D341Med (cell line): ENCODE data around the gene CDH15.
"Not testable (repeated sequence)": the region's sequence is repeated elsewhere in the genome, so short reads cannot be mapped to it uniquely, and the experiment has no call there.

Source experiments
- DNase-seq: peaks from one replicate; pipeline ENCODE4 v3.0.0; 2012; ENCODE audit warnings: low spot score

The CDH15 gene

GRCh38 chr16:89187770-89188392 lies 16.3 kb downstream of the CDH15 start:
- DNase-seq = no peak

GRCh38 chr16:89188471-89189357 lies 17.2 kb downstream of the CDH15 start:
- not testable (repeated sequence) for DNase-seq

GRCh38 chr16:89189358-89190025 lies 17.9 kb downstream of the CDH15 start:
- no peak for DNase-seq

- no peak for DNase-seq
These were observed 18.8 kb downstream of the CDH15 start for GRCh38 chr16:89190150-89190958.

GRCh38 chr16:89191033-89191900 lies 19.7 kb downstream of the CDH15 start:
- DNase-seq = no peak

- DNase-seq = no peak
These were observed 20.3 kb downstream of the CDH15 start for GRCh38 chr16:89191901-89192185.

- DNase-seq = not testable (repeated sequence)
These were observed 20.8 kb downstream of the CDH15 start for GRCh38 chr16:89192186-89192955.

- no peak for DNase-seq
These were observed 21.5 kb downstream of the CDH15 start for GRCh38 chr16:89192956-89193575.

- no peak for DNase-seq
These were observed 22.2 kb downstream of the CDH15 start for GRCh38 chr16:89193576-89194293.

- no peak for DNase-seq
These were observed 23.1 kb downstream of the CDH15 start for GRCh38 chr16:89194340-89195311.

- no peak for DNase-seq
These were observed 24.1 kb downstream of the CDH15 start for GRCh38 chr16:89195521-89196171.

GRCh38 chr16:89197033-89197632 lies 25.6 kb downstream of the CDH15 start:
- no peak for DNase-seq

- DNase-seq = no peak
These were observed 26.3 kb downstream of the CDH15 start for GRCh38 chr16:89197633-89198416.

- DNase-seq = peak; percentile 11
These were observed 27.1 kb downstream of the CDH15 start for GRCh38 chr16:89198417-89199240.
